Vagina (tissue), 2 donors: Measurements from ENCODE around the gene C2CD5. TPM values are rescaled to one million over a fixed set of nuclear protein-coding genes. Genes with fewer than 3 reads are reported as not detected.

Experiments
- DNase-seq, 2 donors: peaks; one replicate each; pipeline ENCODE4 v3.0.0-alpha.2; 2017; ENCODE audit errors: extremely low spot score in 2 of 2
- H3K27ac ChIP-seq: fragments of 200-600 bp; sonication (generic); one replicate; pipeline ENCODE4 v1.5.1; 2019
- H3K27me3 ChIP-seq: fragments of 200-600 bp; sonication (generic); one replicate; pipeline ENCODE4 v1.5.1; 2019
- H3K36me3 ChIP-seq, 2 donors: fragments of 200-600 bp; sonication (generic); one replicate each; pipeline ENCODE4 v1.5.1; 2017 to 2019
- H3K4me1 ChIP-seq: fragments of 200-600 bp; sonication (generic); one replicate; pipeline ENCODE4 v1.5.1; 2019
- H3K4me3 ChIP-seq, 2 donors: fragments of 200-600 bp; sonication (generic); 1 replicate in 1 of 2; 2 replicates in 1 of 2; pipeline ENCODE4 v1.5.1; 2016 to 2019
- H3K9me3 ChIP-seq: fragments of 200-600 bp; sonication (generic); one replicate; pipeline ENCODE4 v1.5.1; 2019
- POLR2A ChIP-seq, 2 donors: fragments of 450-650 bp; IDR thresholded peaks; one replicate each; pipeline ENCODE4 v1.6.1; 2017; ENCODE audit warnings: antibody characterized with exemption in 2 of 2, mild to moderate bottlenecking in 2 of 2, moderate library complexity in 2 of 2
- POLR2AphosphoS5 ChIP-seq, 2 donors: sonication (generic); formaldehyde crosslinking; IDR thresholded peaks; one replicate each; pipeline ENCODE4 v1.9.0; 2017; ENCODE audit warnings: antibody characterized with exemption in 2 of 2, mild to moderate bottlenecking in 2 of 2, low read depth in 1 of 2; ENCODE audit not compliant: insufficient read depth in 1 of 2
- intact Hi-C: fragments of 100-400 bp; cut with DNase I; formaldehyde crosslinking; loops from one replicate; pipeline ENCODE4 v1.15.1; 2023
- total RNA-seq: library from RNA; depleted of rRNA; stranded (reverse); fragments of >200 nt; gene quantifications from one replicate; pipeline ENCODE4 v1.2.3, GENCODE V29; 2016
- TF ChIP-seq, protein P1 (sequence below), 3 experiments: fragments of 450-650 bp in 2 of 3; fragments of 200-600 bp in 1 of 3; sonication (generic) in 1 of 3; IDR thresholded peaks; one replicate each; pipeline ENCODE4 v1.5.1; 2017 to 2019; ENCODE audit warnings: antibody characterized with exemption in 3 of 3, mild to moderate bottlenecking in 2 of 3, moderate library complexity in 2 of 3

Gene C2CD5
- total RNA-seq, 1 donor from 2014 or later = 49.1 TPM

DNA sequence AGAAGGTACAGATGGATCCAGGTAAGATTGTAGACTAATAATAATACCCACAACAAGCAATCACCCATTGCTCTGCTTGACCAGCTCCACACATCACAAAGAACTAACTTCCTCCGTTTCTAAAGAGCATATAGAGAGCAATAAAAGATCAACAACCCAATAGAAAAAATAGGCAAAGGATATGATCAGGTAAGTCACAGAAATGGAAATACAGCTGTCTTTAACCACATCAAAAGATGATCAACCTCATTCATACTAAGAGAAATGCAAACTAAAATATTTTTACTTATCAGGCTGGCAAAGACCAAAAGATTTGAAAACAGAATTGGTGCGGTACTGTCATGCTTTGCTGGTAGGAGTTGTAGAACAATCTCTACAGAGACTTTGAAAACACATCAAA lies 8.9 kb downstream of the C2CD5 start:
- TF ChIP-seq POLR2A (IDR thresholded peaks at IDR 0.05) = no peak
- TF ChIP-seq POLR2AphosphoS5 (IDR thresholded peaks at IDR 0.05; ENCODE audit: insufficient read depth in 1 of 2, low read depth in 1 of 2) = no peak
- TF ChIP-seq, protein P1, sequence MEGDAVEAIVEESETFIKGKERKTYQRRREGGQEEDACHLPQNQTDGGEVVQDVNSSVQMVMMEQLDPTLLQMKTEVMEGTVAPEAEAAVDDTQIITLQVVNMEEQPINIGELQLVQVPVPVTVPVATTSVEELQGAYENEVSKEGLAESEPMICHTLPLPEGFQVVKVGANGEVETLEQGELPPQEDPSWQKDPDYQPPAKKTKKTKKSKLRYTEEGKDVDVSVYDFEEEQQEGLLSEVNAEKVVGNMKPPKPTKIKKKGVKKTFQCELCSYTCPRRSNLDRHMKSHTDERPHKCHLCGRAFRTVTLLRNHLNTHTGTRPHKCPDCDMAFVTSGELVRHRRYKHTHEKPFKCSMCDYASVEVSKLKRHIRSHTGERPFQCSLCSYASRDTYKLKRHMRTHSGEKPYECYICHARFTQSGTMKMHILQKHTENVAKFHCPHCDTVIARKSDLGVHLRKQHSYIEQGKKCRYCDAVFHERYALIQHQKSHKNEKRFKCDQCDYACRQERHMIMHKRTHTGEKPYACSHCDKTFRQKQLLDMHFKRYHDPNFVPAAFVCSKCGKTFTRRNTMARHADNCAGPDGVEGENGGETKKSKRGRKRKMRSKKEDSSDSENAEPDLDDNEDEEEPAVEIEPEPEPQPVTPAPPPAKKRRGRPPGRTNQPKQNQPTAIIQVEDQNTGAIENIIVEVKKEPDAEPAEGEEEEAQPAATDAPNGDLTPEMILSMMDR (IDR thresholded peaks at IDR 0.05) = no peak
- DNase-seq = no peak
- no peaks in the 10 kb centered on the region for H3K27me3 ChIP-seq
- peaks cover 0 to 26% of the 10 kb centered on the region in 2 donors for H3K36me3 ChIP-seq
- intact Hi-C loops = no loop called here
- H3K4me1 ChIP-seq = peaks cover 25% of the 10 kb centered on the region
- no peaks in the 10 kb centered on the region for H3K9me3 ChIP-seq
- H3K27ac ChIP-seq = no peak overlapping the region
- no peak overlapping the region for H3K4me3 ChIP-seq

DNA sequence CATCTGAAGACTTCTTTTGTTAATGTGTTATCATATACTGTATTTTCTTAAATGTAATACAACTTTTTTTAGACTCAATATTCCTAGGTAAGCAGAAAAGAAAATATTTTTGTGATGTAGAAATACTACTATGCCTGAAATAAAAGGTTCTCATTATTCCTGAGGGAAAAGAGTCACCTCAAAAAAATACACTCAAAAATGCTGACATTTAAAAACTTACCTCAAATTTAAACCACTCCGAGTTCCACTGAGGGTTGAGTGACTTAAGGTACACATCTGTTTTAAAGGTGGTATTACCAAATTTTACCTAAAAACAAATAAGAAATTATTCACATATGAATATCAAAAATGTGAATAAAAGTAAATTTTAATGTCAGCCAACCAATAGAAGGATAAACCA lies 9.3 kb downstream of the C2CD5 start:
- DNase-seq = no peak
- Histone ChIP-seq H3K27ac (no peak overlapping the region), H3K9me3 (no peaks in the 10 kb centered on the region), H3K4me3 (no peak overlapping the region), H3K4me1 (peaks cover 23% of the 10 kb centered on the region), H3K27me3 (no peaks in the 10 kb centered on the region), H3K36me3 (peaks cover 0 to 26% of the 10 kb centered on the region in 2 donors)
- no peak for TF ChIP-seq POLR2AphosphoS5 (IDR thresholded peaks at IDR 0.05; ENCODE audit: insufficient read depth in 1 of 2, low read depth in 1 of 2)
- TF ChIP-seq, protein P1 (IDR thresholded peaks at IDR 0.05) = no peak
- TF ChIP-seq POLR2A (IDR thresholded peaks at IDR 0.05) = no peak
- intact Hi-C loops = no loop called here

DNA sequence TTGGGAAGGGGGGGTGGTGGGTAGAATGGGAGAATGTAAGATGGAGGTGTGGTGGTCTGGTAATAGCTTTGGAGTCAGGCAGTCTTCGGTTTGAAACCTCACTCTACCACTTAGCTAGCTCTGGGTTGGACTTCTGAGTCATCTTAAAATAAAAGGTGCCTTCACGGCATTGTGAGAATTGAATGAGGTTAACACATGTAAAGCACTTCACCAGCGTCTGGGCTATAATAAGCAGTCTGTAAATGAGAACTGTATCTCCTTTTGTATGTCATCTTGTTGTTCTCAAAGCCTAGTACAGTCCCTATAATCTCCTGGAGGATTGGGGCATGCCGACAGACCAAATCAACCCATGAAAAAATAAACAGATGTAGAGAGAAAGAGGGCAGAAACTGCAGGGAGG lies 11.2 kb downstream of the C2CD5 start:
- TF ChIP-seq, protein P1 (IDR thresholded peaks at IDR 0.05) = no peak
- no peak for TF ChIP-seq POLR2AphosphoS5 (IDR thresholded peaks at IDR 0.05; ENCODE audit: insufficient read depth in 1 of 2, low read depth in 1 of 2)
- no peak for TF ChIP-seq POLR2A (IDR thresholded peaks at IDR 0.05)
- peaks cover 18% of the 10 kb centered on the region for H3K4me1 ChIP-seq
- H3K27me3 ChIP-seq = no peaks in the 10 kb centered on the region
- H3K27ac ChIP-seq = no peak overlapping the region
- H3K36me3 ChIP-seq = peaks cover 0 to 26% of the 10 kb centered on the region in 2 donors
- H3K4me3 ChIP-seq = no peak overlapping the region
- intact Hi-C loops = no loop called here
- H3K9me3 ChIP-seq = no peaks in the 10 kb centered on the region
- DNase-seq = no peak

DNA sequence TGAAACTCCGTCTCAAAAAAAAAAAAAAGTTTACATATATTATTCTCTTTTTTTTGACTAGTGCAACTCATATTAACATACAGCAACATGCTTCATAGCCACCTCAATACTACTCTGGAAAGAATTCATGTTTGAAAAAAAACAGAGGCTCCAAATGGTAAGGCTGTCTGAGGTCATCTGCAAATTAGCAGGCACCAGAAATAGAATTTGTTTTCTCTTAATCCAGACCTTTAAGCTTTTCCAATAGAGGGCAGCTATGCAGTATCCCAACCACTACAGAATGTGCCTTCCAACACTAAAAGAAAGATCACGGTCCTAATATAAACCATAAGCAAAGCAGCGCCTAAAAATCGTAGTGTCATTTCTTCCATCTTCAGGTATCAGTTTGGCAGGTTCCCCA lies 12.0 kb downstream of the C2CD5 start:
- H3K36me3 ChIP-seq = peaks cover 0 to 26% of the 10 kb centered on the region in 2 donors
- no peak overlapping the region for H3K27ac ChIP-seq
- no peak overlapping the region for H3K4me3 ChIP-seq
- H3K4me1 ChIP-seq = peaks cover 10% of the 10 kb centered on the region
- intact Hi-C loops = no loop called here
- H3K27me3 ChIP-seq = no peaks in the 10 kb centered on the region
- TF ChIP-seq POLR2A (IDR thresholded peaks at IDR 0.05) (no peak), POLR2AphosphoS5 (IDR thresholded peaks at IDR 0.05; ENCODE audit: insufficient read depth in 1 of 2, low read depth in 1 of 2) (no peak)
- TF ChIP-seq, protein P1 (IDR thresholded peaks at IDR 0.05) = no peak
- no peak for DNase-seq
- no peaks in the 10 kb centered on the region for H3K9me3 ChIP-seq

DNA sequence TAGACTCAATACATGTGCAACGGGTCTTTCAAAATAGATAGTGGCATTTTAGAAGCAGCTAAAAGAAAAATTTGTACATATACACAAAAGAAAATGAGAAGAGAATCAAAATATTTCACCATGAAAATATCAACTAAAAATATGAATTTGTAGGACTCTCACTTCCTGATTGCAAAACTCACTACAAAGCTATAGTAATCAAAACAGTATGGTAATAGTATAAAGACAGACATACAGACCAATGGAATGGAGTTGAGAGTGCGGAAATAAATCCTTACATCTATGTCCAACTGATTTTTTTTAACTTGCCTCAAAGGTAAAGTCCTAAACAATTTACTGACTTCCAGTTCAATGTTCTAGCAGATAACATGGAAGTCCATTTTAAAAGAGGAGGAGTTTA lies 13.1 kb downstream of the C2CD5 start:
- no peaks in the 10 kb centered on the region for H3K27me3 ChIP-seq
- no peak overlapping the region for H3K4me3 ChIP-seq
- H3K36me3 ChIP-seq = peaks cover 0 to 26% of the 10 kb centered on the region in 2 donors
- H3K9me3 ChIP-seq = no peaks in the 10 kb centered on the region
- no peak for DNase-seq
- intact Hi-C loops = no loop called here
- H3K27ac ChIP-seq = no peak overlapping the region
- no peak for TF ChIP-seq POLR2AphosphoS5 (IDR thresholded peaks at IDR 0.05; ENCODE audit: insufficient read depth in 1 of 2, low read depth in 1 of 2)
- TF ChIP-seq POLR2A (IDR thresholded peaks at IDR 0.05) = no peak
- TF ChIP-seq, protein P1 (IDR thresholded peaks at IDR 0.05) = no peak
- no peaks in the 10 kb centered on the region for H3K4me1 ChIP-seq
